ENCODE data around the gene VPS50.

GRCh38 chr7:93218997-93219827 is 13.0 kb upstream of the VPS50 start:
- TF ChIP-seq CTCF (conservative IDR thresholded peaks at IDR 0.05 in 1 of 2, IDR thresholded peaks at IDR 0.05 in 1 of 2; ENCODE audit: extremely low read depth in 1 of 2, insufficient read depth in 1 of 2, low read depth in 1 of 2, low read length in 2 of 2) (no peak), EZH2 (IDR thresholded peaks at IDR 0.05; ENCODE audit: borderline replicate concordance, low read length) (no peak)
